ENCODE measurements around the gene CMTR1. TPM values are rescaled to one million over a fixed set of nuclear protein-coding genes. Genes with fewer than 3 reads are reported as not detected.

The CMTR1 gene
- total and polyA plus RNA-seq, 4 donors: 4.7 to 25.5 (median 18.8) TPM

DNA sequence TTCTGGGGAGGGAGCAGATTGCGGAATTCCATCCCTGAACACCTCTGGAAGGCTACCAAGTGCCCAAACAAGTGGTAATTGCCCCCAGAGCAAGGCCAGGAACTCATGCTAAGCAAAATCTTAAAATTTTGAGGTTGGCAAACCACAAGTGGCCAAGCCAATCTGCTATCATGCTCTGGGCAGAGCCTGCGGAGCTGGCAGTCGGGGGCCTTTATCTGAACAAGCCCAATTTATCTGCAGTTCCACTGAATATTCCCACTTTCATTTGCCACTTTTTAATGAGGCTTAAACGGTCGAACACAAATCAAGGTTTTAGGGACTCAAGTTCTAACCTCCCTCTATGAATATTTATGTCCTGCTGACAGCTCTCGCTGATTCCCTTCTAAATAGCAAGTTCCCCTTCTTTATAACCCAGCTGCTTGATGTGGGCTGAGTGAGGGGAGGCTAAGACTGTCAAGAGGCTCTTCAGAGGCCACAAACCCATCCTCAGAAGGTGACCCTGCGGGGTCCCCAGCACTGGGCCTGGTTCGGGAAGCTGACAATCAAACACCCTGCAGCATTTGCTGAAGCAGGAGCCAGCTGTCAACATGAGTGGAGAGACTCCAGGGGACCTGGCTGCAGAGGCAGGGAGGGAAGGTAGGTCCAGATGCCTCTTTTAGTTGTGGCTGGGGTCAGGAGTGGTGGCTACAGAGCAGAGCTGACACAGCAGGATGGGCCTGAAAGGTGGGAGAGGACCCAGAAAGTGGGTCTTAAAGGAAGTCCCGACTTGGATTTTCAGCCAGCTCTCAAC lies 54.8 kb downstream of the CMTR1 start:
- Histone ChIP-seq H3K36me3 (ENCODE audit: control insufficient read depth in 4 of 4, insufficient read depth in 3 of 4, low read depth in 1 of 4, low read length in 3 of 4) (peaks cover 0 to 8% (median 1%) of the 10 kb centered on the region in 4 donors), H3K27ac (ENCODE audit: low read depth in 1 of 2, low read length in 2 of 2) (no peak overlapping the region), H3K9me3 (ENCODE audit: control insufficient read depth in 4 of 4, low read length in 3 of 4) (no peaks in the 10 kb centered on the region), H3K27me3 (ENCODE audit: control insufficient read depth in 4 of 4, insufficient read depth in 4 of 4, low read length in 3 of 4) (no peaks in the 10 kb centered on the region), H3K9ac (ENCODE audit: low read depth in 1 of 2, low read length in 2 of 2) (no peak overlapping the region), H3K4me3 (ENCODE audit: low read depth in 1 of 3, low read length in 3 of 3) (no peak overlapping the region), H3K4me1 (ENCODE audit: control insufficient read depth in 4 of 4, insufficient read depth in 4 of 4, low read length in 3 of 4) (peaks cover 2 to 11% (median 6%) of the 10 kb centered on the region in 4 donors)
- WGBS: 89% methylated on average over 9 of the region's 9 CpGs
- peak; percentile 35 for DNase-seq (ENCODE audit: low spot score)
- TF ChIP-seq HNF4A (conservative IDR thresholded peaks at IDR 0.05) (no peak), YY1 (IDR thresholded peaks at IDR 0.05) (no peak), JUND (IDR thresholded peaks at IDR 0.05) (no peak), SP1 (IDR thresholded peaks at IDR 0.05) (no peak), NR2F2 (IDR thresholded peaks at IDR 0.05) (no peak), GABPA (IDR thresholded peaks at IDR 0.05 in 1 of 2, conservative IDR thresholded peaks at IDR 0.05 in 1 of 2) (no peak), EGR1 (IDR thresholded peaks at IDR 0.05; ENCODE audit: low read depth in 2 of 2) (no peak), TAF1 (conservative IDR thresholded peaks at IDR 0.05) (no peak), RXRA (IDR thresholded peaks at IDR 0.05) (no peak), FOXA2 (IDR thresholded peaks at IDR 0.05) (no peak), FOXA1 (IDR thresholded peaks at IDR 0.05) (no peak), HNF4G (IDR thresholded peaks at IDR 0.05) (no peak), RAD21 (IDR thresholded peaks at IDR 0.05) (no peak)
- TF ChIP-seq, protein P1, sequence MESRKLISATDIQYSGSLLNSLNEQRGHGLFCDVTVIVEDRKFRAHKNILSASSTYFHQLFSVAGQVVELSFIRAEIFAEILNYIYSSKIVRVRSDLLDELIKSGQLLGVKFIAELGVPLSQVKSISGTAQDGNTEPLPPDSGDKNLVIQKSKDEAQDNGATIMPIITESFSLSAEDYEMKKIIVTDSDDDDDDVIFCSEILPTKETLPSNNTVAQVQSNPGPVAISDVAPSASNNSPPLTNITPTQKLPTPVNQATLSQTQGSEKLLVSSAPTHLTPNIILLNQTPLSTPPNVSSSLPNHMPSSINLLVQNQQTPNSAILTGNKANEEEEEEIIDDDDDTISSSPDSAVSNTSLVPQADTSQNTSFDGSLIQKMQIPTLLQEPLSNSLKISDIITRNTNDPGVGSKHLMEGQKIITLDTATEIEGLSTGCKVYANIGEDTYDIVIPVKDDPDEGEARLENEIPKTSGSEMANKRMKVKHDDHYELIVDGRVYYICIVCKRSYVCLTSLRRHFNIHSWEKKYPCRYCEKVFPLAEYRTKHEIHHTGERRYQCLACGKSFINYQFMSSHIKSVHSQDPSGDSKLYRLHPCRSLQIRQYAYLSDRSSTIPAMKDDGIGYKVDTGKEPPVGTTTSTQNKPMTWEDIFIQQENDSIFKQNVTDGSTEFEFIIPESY (IDR thresholded peaks at IDR 0.05): no peak
- TF ChIP-seq, protein P2, sequence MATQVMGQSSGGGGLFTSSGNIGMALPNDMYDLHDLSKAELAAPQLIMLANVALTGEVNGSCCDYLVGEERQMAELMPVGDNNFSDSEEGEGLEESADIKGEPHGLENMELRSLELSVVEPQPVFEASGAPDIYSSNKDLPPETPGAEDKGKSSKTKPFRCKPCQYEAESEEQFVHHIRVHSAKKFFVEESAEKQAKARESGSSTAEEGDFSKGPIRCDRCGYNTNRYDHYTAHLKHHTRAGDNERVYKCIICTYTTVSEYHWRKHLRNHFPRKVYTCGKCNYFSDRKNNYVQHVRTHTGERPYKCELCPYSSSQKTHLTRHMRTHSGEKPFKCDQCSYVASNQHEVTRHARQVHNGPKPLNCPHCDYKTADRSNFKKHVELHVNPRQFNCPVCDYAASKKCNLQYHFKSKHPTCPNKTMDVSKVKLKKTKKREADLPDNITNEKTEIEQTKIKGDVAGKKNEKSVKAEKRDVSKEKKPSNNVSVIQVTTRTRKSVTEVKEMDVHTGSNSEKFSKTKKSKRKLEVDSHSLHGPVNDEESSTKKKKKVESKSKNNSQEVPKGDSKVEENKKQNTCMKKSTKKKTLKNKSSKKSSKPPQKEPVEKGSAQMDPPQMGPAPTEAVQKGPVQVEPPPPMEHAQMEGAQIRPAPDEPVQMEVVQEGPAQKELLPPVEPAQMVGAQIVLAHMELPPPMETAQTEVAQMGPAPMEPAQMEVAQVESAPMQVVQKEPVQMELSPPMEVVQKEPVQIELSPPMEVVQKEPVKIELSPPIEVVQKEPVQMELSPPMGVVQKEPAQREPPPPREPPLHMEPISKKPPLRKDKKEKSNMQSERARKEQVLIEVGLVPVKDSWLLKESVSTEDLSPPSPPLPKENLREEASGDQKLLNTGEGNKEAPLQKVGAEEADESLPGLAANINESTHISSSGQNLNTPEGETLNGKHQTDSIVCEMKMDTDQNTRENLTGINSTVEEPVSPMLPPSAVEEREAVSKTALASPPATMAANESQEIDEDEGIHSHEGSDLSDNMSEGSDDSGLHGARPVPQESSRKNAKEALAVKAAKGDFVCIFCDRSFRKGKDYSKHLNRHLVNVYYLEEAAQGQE (IDR thresholded peaks at IDR 0.05): no peak
- TF ChIP-seq, protein P3, sequence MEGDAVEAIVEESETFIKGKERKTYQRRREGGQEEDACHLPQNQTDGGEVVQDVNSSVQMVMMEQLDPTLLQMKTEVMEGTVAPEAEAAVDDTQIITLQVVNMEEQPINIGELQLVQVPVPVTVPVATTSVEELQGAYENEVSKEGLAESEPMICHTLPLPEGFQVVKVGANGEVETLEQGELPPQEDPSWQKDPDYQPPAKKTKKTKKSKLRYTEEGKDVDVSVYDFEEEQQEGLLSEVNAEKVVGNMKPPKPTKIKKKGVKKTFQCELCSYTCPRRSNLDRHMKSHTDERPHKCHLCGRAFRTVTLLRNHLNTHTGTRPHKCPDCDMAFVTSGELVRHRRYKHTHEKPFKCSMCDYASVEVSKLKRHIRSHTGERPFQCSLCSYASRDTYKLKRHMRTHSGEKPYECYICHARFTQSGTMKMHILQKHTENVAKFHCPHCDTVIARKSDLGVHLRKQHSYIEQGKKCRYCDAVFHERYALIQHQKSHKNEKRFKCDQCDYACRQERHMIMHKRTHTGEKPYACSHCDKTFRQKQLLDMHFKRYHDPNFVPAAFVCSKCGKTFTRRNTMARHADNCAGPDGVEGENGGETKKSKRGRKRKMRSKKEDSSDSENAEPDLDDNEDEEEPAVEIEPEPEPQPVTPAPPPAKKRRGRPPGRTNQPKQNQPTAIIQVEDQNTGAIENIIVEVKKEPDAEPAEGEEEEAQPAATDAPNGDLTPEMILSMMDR (IDR thresholded peaks at IDR 0.05; ENCODE audit: low read depth, low read length, missing input control): no peak
- TF ChIP-seq, protein P4, sequence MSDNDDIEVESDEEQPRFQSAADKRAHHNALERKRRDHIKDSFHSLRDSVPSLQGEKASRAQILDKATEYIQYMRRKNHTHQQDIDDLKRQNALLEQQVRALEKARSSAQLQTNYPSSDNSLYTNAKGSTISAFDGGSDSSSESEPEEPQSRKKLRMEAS (IDR thresholded peaks at IDR 0.05): no peak
- TF ChIP-seq, protein P5, sequence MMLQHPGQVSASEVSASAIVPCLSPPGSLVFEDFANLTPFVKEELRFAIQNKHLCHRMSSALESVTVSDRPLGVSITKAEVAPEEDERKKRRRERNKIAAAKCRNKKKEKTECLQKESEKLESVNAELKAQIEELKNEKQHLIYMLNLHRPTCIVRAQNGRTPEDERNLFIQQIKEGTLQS (IDR thresholded peaks at IDR 0.05): no peak
